ENCODE results near the gene GRPR.
"Not testable (repeated sequence)": the region's sequence is repeated elsewhere in the genome, so short reads cannot be mapped to it uniquely, and the experiment has no call there.

GRPR gene

GRCh38 chrX:16177260-16177659 is 53.9 kb downstream of the GRPR start:
- DNase-seq (ENCODE audit: low read depth in 2 of 3, low spot score in 2 of 3): no peak

- DNase-seq (ENCODE audit: low read depth in 2 of 3, low spot score in 2 of 3): not testable (repeated sequence)
Measured at GRCh38 chrX:16183843-16184242, 60.5 kb downstream of the GRPR start.

- DNase-seq (ENCODE audit: low read depth in 2 of 3, low spot score in 2 of 3): no peak
Measured at GRCh38 chrX:16185725-16186136, 62.4 kb downstream of the GRPR start.

- DNase-seq (ENCODE audit: low read depth in 2 of 3, low spot score in 2 of 3): no peak
Measured at GRCh38 chrX:16186380-16187007, 63.1 kb downstream of the GRPR start.

GRCh38 chrX:16187024-16187760 is 63.8 kb downstream of the GRPR start:
- no peak for DNase-seq (ENCODE audit: low read depth in 2 of 3, low spot score in 2 of 3)

- no peak for DNase-seq (ENCODE audit: low read depth in 2 of 3, low spot score in 2 of 3)
Measured at GRCh38 chrX:16188687-16189086, 65.3 kb downstream of the GRPR start.

- DNase-seq (ENCODE audit: low read depth in 2 of 3, low spot score in 2 of 3): no peak
Measured at GRCh38 chrX:16191605-16192004, 68.2 kb downstream of the GRPR start.

GRCh38 chrX:16196829-16197228 is 73.5 kb downstream of the GRPR start:
- DNase-seq (ENCODE audit: low read depth in 2 of 3, low spot score in 2 of 3): no peak

GRCh38 chrX:16199343-16199742 is 76.0 kb downstream of the GRPR start:
- no peak for DNase-seq (ENCODE audit: low read depth in 2 of 3, low spot score in 2 of 3)

- no peak for DNase-seq (ENCODE audit: low read depth in 2 of 3, low spot score in 2 of 3)
Measured at GRCh38 chrX:16202943-16203342, 79.6 kb downstream of the GRPR start.
